Esophagus (tissue), 2 donors: Measurements from ENCODE around the gene PAF1. TPM values are rescaled to one million over a fixed set of nuclear protein-coding genes. Genes with fewer than 3 reads are reported as not detected.

Experiments used
- H3K27ac ChIP-seq, 2 donors: one replicate each; pipeline ENCODE4 v1.5.1; 2013; ENCODE audit warnings: low read depth in 2 of 2, mild to moderate bottlenecking in 2 of 2, inconsistent platforms in 1 of 2, low read length in 1 of 2, moderate library complexity in 1 of 2
- H3K27me3 ChIP-seq, 2 donors: one replicate each; pipeline ENCODE4 v1.6.1; 2013; ENCODE audit warnings: low read length in 2 of 2, control low read depth in 1 of 2, mild to moderate bottlenecking in 1 of 2; ENCODE audit not compliant: insufficient read depth in 2 of 2, control insufficient read depth in 1 of 2
- H3K36me3 ChIP-seq, 2 donors: one replicate each; pipeline ENCODE4 v1.6.1; 2013; ENCODE audit warnings: low read length in 1 of 2; ENCODE audit not compliant: control insufficient read depth in 2 of 2, insufficient read depth in 2 of 2
- H3K4me1 ChIP-seq, 2 donors: one replicate each; pipeline ENCODE4 v1.6.1; 2013; ENCODE audit warnings: low read length in 1 of 2; ENCODE audit not compliant: control insufficient read depth in 2 of 2, insufficient read depth in 2 of 2
- H3K4me3 ChIP-seq, 2 donors: one replicate each; pipeline ENCODE4 v1.5.1; 2013; ENCODE audit warnings: low read length in 2 of 2, mild to moderate bottlenecking in 2 of 2, low read depth in 1 of 2, moderate library complexity in 1 of 2
- H3K9me3 ChIP-seq, 2 donors: one replicate each; pipeline ENCODE4 v1.6.1; 2013; ENCODE audit warnings: mild to moderate bottlenecking in 2 of 2, low read depth in 1 of 2, low read length in 1 of 2, moderate library complexity in 1 of 2; ENCODE audit not compliant: control insufficient read depth in 2 of 2, insufficient read depth in 1 of 2
- WGBS, 2 donors: extraction: QIAGEN DNeasy Blood & Tissue Kit; methylation state at CpG; one replicate each; pipeline ENCODE4 v1.1.7; 2013; 5-methylcytosine and 5-hydroxymethylcytosine counted together
- polyA plus RNA-seq, 2 donors: library from polyadenylated mRNA; stranded (reverse); fragments of 200-250 nt; gene quantifications; one replicate each; pipeline ENCODE4 v1.2.3, GENCODE V29; 2013
- donor health status: healthy with polysubstance abuse.
- donor health status: Bipolar disorder and iron deficiency.

Gene PAF1
- polyA plus RNA-seq, 2 donors: 41.8 to 43.0 TPM

DNA sequence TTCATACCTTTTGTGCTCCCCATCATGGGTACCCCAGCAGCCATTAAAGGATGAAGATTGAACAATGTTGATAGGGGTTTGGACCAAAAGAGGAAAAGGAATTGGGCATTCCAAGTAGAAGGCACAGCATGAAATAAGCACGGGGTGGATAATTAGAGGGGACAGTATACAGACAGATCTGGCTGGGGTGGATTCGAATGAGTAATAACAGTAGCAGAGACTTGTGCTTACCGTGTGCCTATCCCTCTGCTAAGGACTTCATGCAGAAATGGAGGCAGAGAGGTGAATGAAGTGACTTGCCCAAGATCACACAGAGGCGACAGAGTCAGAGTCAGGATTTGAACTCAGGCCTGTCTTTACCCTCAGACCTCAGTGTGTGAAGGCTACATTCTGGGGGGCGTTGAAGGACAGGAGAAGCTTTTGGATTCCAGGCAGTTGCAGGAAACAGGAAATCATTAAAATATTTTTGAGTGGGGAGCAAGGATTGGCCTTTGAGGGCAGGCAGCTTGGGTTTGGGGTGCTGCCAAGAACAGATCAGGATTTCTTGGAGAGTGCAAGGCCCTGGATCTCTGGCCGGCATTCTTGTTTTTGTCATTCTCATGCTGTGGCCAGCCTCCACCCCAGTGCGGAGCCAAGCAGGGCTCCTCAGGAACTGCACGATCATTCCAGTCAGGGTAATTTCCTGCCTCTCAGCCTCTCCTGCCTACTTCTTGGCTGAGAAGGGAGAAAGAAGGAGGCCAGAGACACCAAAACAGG is 18.7 kb downstream of the PAF1 start:
- Histone ChIP-seq H3K27ac (peak overlapping the region; percentile 87 to 93), H3K4me3 (no peak overlapping the region), H3K36me3 (peaks cover 14 to 40% of the 10 kb centered on the region in 2 donors), H3K4me1 (peaks cover 0 to 6% of the 10 kb centered on the region in 2 donors), H3K9me3 (no peaks in the 10 kb centered on the region), H3K27me3 (no peaks in the 10 kb centered on the region)
- 49 to 56% methylated on average over 8 of the region's 8 CpGs for WGBS, 2 donors

DNA sequence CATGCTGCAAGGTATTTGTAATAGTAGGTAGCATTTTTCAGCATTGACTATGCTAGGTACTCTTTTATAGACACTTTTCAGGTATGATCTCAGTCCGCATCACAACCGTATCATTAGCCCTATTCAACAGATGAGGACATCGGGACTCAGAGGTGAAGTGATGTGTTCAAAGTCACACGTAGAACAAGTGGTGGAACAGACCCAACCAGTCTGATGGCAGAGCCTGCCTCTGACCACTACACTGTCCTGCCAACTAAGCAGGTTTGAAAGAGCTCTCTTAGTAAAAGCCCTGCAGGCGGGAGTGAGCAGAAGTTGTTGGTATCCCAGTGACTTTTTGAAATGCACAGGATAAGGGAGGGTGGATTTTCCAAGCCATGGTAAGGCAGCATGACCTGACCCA is 20.2 kb downstream of the PAF1 start:
- H3K4me1 ChIP-seq: peaks cover 0 to 6% of the 10 kb centered on the region in 2 donors
- H3K36me3 ChIP-seq: peaks cover 9 to 27% of the 10 kb centered on the region in 2 donors
- 80 to 82% methylated on average over 5 of the region's 5 CpGs for WGBS, 2 donors
- H3K4me3 ChIP-seq: no peak overlapping the region
- H3K27ac ChIP-seq: peak overlapping the region; percentile 45 to 84
- H3K9me3 ChIP-seq: no peaks in the 10 kb centered on the region
- H3K27me3 ChIP-seq: no peaks in the 10 kb centered on the region

DNA sequence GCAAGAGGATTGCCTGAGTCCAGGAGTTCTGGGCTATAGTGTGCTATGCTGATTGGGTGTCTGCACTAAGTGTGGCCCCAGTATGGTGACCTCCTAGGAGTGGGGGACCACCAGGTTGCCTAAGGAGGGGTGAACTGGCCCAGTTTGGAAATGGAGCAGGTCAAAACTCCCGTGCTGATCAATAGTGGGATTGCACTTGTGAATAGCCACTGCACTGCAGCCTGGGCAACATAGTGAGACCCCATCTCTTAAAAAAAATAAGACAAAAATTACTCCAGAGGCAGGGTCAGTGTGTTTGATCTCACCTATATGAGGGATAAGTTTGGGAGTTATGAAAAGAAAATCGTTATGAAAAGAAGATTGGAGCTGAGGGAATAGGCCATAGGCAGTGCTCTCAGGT is 21.7 kb downstream of the PAF1 start:
- Histone ChIP-seq H3K4me1 (peaks cover 0 to 6% of the 10 kb centered on the region in 2 donors), H3K36me3 (peaks cover 6 to 21% of the 10 kb centered on the region in 2 donors), H3K27me3 (no peaks in the 10 kb centered on the region), H3K27ac (no peak overlapping the region), H3K4me3 (no peak overlapping the region), H3K9me3 (no peaks in the 10 kb centered on the region)
- WGBS, 2 donors: 85 to 88% methylated on average over 2 of the region's 2 CpGs

DNA sequence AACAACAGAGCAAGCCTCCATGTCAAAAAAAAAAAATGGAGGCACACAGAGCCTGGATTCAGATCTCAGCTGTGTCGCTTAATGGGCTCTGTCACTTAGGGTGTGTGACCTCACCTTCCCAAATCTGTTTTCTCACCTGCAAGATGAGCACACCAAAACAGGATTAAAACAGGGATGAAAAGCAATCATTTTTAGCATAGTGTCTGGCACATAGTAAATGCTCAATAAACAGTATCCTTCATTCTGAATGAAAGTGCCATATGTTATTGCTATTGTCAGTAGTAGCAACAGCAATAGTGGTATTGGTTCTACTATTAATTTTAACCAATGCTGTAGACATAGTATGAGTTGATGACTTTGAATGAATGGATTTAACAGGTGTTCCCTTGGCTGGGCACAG is 25.4 kb downstream of the PAF1 start:
- 100% methylated on average over 1 of the region's 1 CpG for WGBS, 2 donors
- Histone ChIP-seq H3K27ac (no peak overlapping the region), H3K9me3 (no peaks in the 10 kb centered on the region), H3K4me3 (no peak overlapping the region), H3K4me1 (peaks cover 0 to 4% of the 10 kb centered on the region in 2 donors), H3K27me3 (no peaks in the 10 kb centered on the region), H3K36me3 (peaks cover 6 to 24% of the 10 kb centered on the region in 2 donors)

DNA sequence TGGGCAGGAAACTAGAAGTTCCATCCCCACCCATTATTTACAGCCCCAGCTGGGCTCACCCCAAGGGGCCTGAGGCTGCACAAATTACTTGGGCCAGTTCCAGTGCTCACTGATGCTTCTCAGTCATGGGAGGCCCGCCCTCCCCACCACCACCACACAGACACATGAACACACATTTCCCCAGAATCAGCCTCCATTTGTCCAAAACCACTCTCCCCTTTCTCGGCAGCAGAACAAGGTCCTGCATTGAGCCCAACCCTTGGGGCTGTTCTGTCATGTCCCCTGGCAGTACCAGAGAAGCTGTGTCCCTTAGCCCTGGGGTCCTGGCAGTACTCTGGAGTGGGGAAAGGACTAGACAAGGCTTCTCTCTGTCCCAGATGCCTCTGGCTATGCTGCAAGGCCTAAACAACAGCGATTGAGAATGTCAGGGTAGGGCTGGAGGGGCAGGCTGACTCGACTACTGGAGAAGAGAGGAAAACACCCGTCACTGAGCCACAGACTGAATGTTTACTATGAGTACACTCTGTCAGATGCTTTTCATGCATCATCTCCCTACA is 26.9 kb downstream of the PAF1 start:
- WGBS, 2 donors: 66 to 74% methylated on average over 5 of the region's 5 CpGs
- peaks cover 0 to 18% of the 10 kb centered on the region in 2 donors for H3K36me3 ChIP-seq
- H3K27me3 ChIP-seq: no peaks in the 10 kb centered on the region

DNA sequence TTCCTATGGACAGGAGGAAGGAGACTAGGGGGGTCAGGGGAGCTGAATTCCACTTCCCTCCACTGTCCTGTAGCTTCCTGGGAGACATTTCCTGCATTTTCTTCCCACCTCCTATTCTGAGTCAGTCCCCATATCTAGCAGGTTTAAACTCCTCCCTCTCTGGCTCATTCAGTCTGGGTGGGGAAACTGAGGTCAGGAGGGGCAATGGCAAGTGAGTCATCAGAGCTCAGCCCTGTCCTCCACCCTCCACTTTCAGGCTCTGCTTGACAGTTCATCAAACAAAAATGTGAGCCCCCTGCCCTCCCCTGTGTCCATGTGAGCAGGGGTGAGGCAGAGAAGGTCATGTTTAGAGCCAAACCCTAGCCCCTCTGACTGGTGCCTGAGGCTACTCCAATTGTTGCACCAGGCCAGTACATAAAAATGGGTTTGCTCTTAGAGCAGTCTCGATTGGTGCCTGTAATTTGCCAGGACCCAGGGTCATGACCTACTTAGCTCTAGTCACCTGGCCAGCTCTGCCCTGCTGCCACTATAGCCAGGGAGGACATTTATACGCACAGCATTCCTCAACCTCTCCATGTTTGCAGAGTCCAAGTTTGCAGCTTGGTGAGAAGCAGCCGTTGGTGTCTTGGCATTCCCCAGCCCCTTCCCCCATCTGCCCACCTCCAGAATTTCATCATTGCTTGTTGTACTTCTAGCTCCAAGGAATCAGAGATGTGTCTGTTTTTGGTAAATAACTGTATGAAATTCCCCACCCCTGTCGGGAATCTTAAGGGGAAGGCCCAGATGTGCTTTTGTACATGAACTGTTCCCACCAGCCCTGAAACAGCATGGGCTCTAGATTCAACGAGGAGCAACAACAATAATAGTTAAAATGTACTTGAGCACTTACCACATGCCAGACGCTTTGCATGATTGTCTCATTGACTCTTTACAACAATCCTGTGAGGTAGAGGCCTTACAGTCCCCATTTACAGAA is 27.9 kb downstream of the PAF1 start:
- Histone ChIP-seq H3K9me3 (no peaks in the 10 kb centered on the region), H3K4me3 (no peak overlapping the region), H3K36me3 (peaks cover 0 to 19% of the 10 kb centered on the region in 2 donors), H3K27ac (peak overlapping the region; percentile 51 to 88), H3K27me3 (no peaks in the 10 kb centered on the region), H3K4me1 (peaks cover 0 to 4% of the 10 kb centered on the region in 2 donors)
- 61 to 62% methylated on average over 6 of the region's 6 CpGs for WGBS, 2 donors

More for the DNA sequence above, 26.9 kb downstream of the PAF1 start:
- H3K27ac ChIP-seq: peak overlapping the region; percentile 51 to 88
- no peaks in the 10 kb centered on the region for H3K9me3 ChIP-seq
- peaks cover 0 to 4% of the 10 kb centered on the region in 2 donors for H3K4me1 ChIP-seq
- no peak overlapping the region for H3K4me3 ChIP-seq

DNA sequence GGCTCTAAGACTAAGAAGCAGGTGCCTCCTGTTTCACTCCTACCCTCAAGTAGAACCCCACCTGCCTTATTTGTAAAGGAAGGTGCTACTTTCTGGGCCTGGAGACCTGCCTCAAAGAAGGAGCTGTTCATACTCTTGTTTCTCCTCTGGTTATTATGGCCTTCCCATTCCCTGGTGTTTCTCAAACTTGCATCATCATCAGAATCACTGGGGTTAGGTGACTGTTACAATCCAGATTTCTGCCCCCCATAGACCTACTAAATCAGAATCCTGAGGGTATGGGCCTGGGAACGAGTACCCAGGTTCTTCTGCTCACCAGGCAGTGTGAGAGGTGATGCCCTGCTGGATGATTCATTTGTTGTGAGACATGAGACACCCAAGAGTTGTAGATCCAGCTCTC is 30.3 kb downstream of the PAF1 start:
- Histone ChIP-seq H3K27ac (peak overlapping the region; percentile 28 to 47), H3K9me3 (no peaks in the 10 kb centered on the region), H3K4me3 (no peak overlapping the region), H3K4me1 (peaks cover 0 to 4% of the 10 kb centered on the region in 2 donors), H3K27me3 (no peaks in the 10 kb centered on the region), H3K36me3 (peaks cover 18 to 30% of the 10 kb centered on the region in 2 donors)
- 90 to 92% methylated on average over 1 of the region's 1 CpG for WGBS, 2 donors

DNA sequence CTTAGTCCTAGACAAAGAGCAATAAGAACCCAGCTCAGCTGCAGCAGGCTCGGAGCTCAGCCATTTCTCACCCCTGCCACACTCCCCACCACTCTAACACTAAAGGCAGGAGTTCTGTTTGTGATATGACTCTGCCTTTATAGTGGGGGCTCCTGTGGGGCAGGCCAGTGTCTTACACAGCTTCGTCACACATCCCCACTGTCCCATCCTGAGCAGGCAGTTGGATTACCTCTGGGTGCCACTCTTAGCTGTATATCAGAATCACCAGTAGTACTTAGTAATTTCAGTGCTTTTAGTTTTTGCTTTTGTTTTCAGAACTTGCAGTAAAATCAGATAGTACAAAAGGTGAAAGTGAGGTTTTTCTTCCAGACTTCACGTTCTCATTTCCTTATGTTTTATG is 31.9 kb downstream of the PAF1 start:
- Histone ChIP-seq H3K4me1 (peaks cover 0 to 4% of the 10 kb centered on the region in 2 donors), H3K27ac (no peak overlapping the region), H3K36me3 (peaks cover 24 to 35% of the 10 kb centered on the region in 2 donors), H3K9me3 (no peaks in the 10 kb centered on the region), H3K27me3 (no peaks in the 10 kb centered on the region), H3K4me3 (no peak overlapping the region)
- 86 to 93% methylated on average over 3 of the region's 3 CpGs for WGBS, 2 donors

DNA sequence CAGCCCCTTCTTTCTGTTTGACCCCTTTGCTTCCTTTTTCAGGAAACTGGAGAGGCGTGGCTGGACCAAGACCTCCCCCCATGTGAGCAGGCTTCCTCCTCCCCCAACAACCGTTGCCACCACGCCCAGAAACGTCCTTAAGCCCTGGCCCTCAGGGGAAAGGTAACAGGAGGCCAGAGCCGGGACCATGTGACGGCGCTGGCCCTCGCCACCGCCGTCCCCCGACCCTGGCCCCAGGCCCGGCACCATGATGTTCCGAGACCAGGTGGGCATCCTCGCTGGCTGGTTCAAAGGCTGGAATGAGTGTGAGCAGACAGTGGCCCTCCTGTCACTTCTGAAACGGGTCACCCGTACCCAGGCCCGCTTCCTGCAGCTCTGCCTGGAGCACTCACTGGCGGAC is 34.3 kb downstream of the PAF1 start:
- WGBS, 2 donors: 87 to 90% methylated on average over 18 of the region's 18 CpGs
- Histone ChIP-seq H3K4me3 (no peak overlapping the region), H3K9me3 (no peaks in the 10 kb centered on the region), H3K27me3 (no peaks in the 10 kb centered on the region), H3K4me1 (no peaks in the 10 kb centered on the region), H3K27ac (no peak overlapping the region), H3K36me3 (peaks cover 27 to 30% of the 10 kb centered on the region in 2 donors)
